ENCODE results near the gene ZNF579. TPM values are rescaled to one million over a fixed set of nuclear protein-coding genes. Genes with fewer than 3 reads are reported as not detected.

ZNF579 gene
- total and polyA plus RNA-seq, 9 of the 15 experiments (the other 6 are each of a cell fraction or from before 2014, with no cell fraction given), result 0.06 to 15.9 (median 1.6) TPM

- no peak; the same call in 1 of the 2 replicates for TF ChIP-seq STAG1 (CRISPR knock-in tag; IDR thresholded peaks at IDR 0.05; ENCODE audit: borderline replicate concordance)
- TF ChIP-seq VEZF1 (CRISPR knock-in tag; IDR thresholded peaks at IDR 0.05), result peak; percentile 49
- no peak for TF ChIP-seq TFAM (CRISPR knock-in tag; conservative IDR thresholded peaks at IDR 0.05)
- TF ChIP-seq ZNF696 (CRISPR knock-in tag; conservative IDR thresholded peaks at IDR 0.05), result no peak
- peak in 1 of 2 experiments; percentile 71; a peak in 1 of 3 replicates for TF ChIP-seq CBX3 (IDR thresholded peaks at IDR 0.05; ENCODE audit: borderline replicate concordance in 1 of 2, low read length in 2 of 2)
- no peak for TF ChIP-seq MEF2D (tag; conservative IDR thresholded peaks at IDR 0.05; ENCODE audit: low read depth)
- TF ChIP-seq POLR2B (IDR thresholded peaks at IDR 0.05; ENCODE audit: low read depth, partially characterized antibody), result no peak
- no peak for TF ChIP-seq DNMT1 (IDR thresholded peaks at IDR 0.05)
- no peak for TF ChIP-seq E2F3 (CRISPR knock-in tag; IDR thresholded peaks at IDR 0.05)
- no peak for TF ChIP-seq CREB3L1 (IDR thresholded peaks at IDR 0.05; ENCODE audit: borderline replicate concordance, low read depth)
- TF ChIP-seq MITF (IDR thresholded peaks at IDR 0.05), result no peak; the same call in 1 of the 2 replicates
- peak; percentile 87 for TF ChIP-seq CHD1 (IDR thresholded peaks at IDR 0.05; ENCODE audit: low read length)
- peak; percentile 56; the same call in 1 of the 2 replicates for TF ChIP-seq PHF8 (IDR thresholded peaks at IDR 0.05; ENCODE audit: borderline replicate concordance, low read length)
- TF ChIP-seq FOXO4 (CRISPR knock-in tag; IDR thresholded peaks at IDR 0.05), result no peak
- no peak for TF ChIP-seq GATA2 (CRISPR knock-in tag; IDR thresholded peaks at IDR 0.05)
- TF ChIP-seq RB1 (IDR thresholded peaks at IDR 0.05; ENCODE audit: low read depth), result peak; percentile 44; the same call in 1 of the 2 replicates
- no peak for TF ChIP-seq ZBTB26 (CRISPR knock-in tag; IDR thresholded peaks at IDR 0.05)
- no peak for TF ChIP-seq KDM2B (CRISPR knock-in tag; IDR thresholded peaks at IDR 0.05)
- TF ChIP-seq NONO (IDR thresholded peaks at IDR 0.05; ENCODE audit: low read depth in 2 of 2, low read length in 1 of 2), result peak in 1 of 2 experiments; percentile 23; a peak in 1 of 4 replicates
Observed at GRCh38 chr19:55605637-55606470, 25.2 kb upstream of the ZNF579 start, which contains the start of gene ZNF865 (continued).

All from K562 (cell line).